GM12872 (cell line): ENCODE measurements around the gene CADPS2.

ENCODE experiments used
- TF ChIP-seq, protein P1 (sequence below): IDR thresholded peaks from 3 replicates; pipeline ENCODE4 v1.5.1; 2011; ENCODE audit warnings: low read depth, mild to moderate bottlenecking, low read length, moderate library complexity; ENCODE audit not compliant: insufficient read depth

Gene CADPS2

DNA sequence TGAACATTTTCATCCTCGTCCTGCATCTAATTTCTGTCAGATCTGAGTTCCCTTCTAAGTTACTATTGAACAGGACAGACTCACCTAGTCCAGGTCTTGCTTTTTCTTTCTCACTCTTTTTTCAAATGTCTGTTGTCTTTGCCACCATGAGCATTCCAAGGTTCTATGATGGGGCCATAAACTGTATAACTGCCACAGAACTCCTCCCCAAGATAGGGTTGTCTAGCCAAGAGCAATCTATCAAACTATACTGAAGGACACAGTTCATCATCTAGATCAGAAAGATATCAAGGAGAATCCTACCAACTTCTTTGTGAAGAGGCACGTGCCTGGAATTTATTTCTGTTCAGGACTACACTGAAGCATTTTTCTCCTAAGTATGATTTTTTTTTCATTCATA, 531.6 kb downstream of the CADPS2 start:
- TF ChIP-seq, protein P1, sequence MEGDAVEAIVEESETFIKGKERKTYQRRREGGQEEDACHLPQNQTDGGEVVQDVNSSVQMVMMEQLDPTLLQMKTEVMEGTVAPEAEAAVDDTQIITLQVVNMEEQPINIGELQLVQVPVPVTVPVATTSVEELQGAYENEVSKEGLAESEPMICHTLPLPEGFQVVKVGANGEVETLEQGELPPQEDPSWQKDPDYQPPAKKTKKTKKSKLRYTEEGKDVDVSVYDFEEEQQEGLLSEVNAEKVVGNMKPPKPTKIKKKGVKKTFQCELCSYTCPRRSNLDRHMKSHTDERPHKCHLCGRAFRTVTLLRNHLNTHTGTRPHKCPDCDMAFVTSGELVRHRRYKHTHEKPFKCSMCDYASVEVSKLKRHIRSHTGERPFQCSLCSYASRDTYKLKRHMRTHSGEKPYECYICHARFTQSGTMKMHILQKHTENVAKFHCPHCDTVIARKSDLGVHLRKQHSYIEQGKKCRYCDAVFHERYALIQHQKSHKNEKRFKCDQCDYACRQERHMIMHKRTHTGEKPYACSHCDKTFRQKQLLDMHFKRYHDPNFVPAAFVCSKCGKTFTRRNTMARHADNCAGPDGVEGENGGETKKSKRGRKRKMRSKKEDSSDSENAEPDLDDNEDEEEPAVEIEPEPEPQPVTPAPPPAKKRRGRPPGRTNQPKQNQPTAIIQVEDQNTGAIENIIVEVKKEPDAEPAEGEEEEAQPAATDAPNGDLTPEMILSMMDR: no peak

DNA sequence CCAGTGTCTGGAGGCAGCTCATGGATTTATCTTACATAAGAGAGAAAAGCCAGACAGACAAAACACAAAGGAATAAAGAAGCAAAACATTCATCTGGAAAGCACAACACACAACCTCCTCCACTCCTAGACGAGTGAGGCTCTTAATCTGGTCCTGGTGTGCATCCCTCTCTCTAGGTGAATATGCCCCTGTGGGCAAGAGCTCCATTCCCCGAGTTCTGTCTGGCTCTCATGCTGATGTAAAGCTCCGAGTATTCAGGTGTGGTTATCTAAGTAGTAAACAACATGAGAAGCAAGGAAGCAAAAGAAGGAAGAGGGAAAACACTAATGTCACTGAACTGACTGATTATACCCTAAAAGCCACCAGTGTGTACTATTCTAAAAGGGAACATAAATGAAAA, 533.8 kb downstream of the CADPS2 start:
- TF ChIP-seq, protein P1: no peak

DNA sequence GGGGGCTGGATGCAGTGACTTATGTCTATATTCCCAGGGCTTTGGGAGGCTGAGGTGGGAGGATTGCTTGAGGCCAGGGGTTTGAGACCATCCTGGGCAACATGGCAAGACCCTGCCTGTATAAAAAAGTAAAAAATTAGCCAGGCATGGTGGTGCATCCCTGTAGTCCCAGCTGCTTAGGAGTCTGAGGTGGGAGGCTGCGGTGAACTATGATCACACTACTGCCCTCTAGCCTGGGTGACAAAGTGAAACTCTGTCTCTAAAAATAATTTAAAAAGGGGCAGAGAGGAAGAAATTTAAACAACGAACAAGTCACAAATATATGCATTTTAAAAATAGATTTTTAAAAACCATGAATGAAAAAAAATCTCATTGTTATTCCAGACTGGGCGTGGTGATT, 535.6 kb downstream of the CADPS2 start:
- TF ChIP-seq, protein P1: no peak

DNA sequence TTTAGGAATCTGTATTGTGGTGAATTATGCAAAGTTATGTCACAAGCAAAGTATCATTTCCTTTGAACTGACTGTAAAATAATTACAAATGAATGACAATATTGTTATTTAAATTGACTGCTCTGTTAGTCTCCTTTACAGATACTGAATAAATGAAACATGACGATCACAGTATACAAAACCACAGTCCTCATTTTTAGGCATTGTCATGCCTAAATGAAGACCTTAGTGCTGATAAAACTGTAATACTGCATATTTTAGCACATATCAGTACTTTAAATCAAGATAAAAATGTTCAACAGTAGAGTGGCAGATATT, 542.0 kb downstream of the CADPS2 start:
- TF ChIP-seq, protein P1: no peak

DNA sequence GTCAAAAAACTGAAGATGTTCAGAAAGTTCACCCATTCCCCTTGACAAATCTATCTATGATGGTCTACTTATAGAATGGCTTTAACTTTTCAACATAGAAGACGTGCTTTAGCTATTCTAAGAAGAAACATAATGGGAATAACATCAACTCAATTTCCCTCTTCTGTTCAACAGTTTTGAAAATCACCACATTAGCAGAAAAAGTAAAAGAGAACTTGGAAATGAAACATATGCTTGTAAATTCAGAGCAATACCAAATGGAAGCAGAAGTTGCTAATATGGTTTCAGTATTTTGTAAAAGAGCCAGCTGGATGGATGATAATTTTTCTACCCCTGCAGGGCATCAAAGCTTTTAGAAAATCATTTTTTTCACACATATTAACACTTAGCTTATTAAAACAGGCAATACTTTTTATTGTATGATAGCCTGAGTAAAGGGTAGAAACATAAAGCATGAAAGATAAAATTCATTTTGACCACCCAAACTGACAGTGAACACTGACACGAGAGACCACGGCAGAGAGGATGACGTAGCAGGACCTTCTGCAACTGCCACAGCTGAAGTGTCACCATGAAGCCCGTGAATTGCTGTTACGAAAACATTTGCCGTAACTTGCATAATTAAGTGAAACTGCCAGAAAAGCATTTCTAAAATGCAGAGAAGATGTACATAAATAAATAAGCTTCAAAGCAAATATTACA, 542.5 kb downstream of the CADPS2 start:
- TF ChIP-seq, protein P1: no peak

GRCh38 chr7:122340427-122340826, 545.8 kb downstream of the CADPS2 start:
- TF ChIP-seq, protein P1: no peak

DNA sequence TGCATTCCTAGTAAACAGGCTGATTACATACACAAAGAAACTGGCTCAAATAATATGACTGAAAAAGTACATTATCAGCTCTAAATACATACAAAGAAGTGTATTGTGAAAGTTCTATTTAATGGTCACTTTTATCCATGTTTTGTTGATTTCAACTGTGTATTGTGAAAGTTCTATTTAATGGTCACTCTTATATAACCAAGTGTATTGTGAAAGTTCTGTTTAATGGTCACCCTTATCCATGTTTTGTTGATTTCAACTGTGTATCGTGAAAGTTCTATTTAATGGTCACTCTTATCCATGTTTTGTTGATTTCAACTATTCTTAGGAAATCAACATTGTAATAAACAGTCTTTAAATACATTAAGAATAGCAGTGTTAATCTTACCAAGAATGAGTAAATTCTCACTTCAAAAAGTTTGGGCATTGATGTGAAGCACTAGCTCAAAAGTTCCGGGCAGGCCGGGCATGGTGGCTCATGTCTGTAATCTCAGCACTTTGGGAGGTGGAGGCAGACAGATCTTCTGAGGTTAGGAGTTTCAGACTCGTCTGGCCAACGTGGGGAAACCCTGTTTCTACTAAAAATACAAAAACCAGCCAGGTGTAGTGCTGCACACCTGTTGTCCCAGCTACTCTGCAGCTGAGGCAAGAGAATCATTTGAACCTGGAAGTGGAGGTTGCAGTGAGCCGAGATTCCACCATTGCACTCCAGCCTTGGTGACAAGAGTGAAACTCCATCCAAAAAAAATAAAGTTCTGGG, 546.9 kb downstream of the CADPS2 start:
- TF ChIP-seq, protein P1: no peak
